AG04449 (cell line): ENCODE data around the gene STAT2.

Experiments used
- CTCF ChIA-PET: fragments of 350-600 bp; formaldehyde crosslinking; extraction: SDS; loops from one replicate; lab custom pipeline; 2021; ENCODE audit warnings: antibody characterized with exemption; lab: Yijun Ruan, JAX
- POLR2A ChIA-PET: fragments of 400-600, 350-600 bp; formaldehyde crosslinking; extraction: SDS; loops from one replicate; lab custom pipeline; 2020; ENCODE audit warnings: antibody characterized with exemption, inconsistent platforms; lab: Yijun Ruan, JAX
- DNase-seq: peaks from one replicate; pipeline ENCODE4 v3.0.0-alpha.2; 2010; ENCODE audit warnings: low read depth, low spot score
- H3K4me3 ChIP-seq: 2 replicates; pipeline ENCODE4 v1.5.1; 2011; ENCODE audit warnings: low read depth, mild to moderate bottlenecking, control low read depth, low read length
- CTCF ChIP-seq: IDR thresholded peaks from one replicate; pipeline ENCODE4 v1.5.1; 2011; ENCODE audit warnings: mild to moderate bottlenecking, moderate library complexity, low read length, control low read depth, inconsistent platforms; ENCODE audit not compliant: insufficient read depth; ENCODE audit errors: missing control alignments

The STAT2 gene

DNA sequence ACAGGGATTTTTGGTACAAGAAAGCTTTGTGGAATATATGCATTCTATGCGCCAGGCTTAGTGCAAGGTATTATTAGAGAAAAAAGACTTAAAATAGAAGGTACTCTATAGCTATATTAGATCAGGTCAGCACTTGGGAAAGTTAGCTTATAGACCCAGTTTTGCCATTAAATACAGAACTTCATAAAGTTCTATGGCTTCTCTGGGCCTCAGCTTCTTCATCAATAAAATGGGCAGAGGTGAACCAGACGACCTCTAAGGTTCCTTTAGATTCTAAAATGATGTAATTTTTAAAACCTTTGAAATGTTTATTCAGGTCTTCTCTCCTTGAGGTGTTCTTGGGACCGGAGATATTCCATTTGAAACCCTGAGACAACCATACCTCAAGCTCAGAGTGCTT, 51.2 kb downstream of the STAT2 start:
- no peak for TF ChIP-seq CTCF
- ChIA-PET POLR2A (interaction anchor here (0.6 kb wide), 1 partner anchor 51 kb away, joined by 3 read pairs; the partner anchor contains the start of gene STAT2), CTCF (interaction anchor here (0.8 to 1.9 kb wide), 8 partner anchors 15 to 155 kb away, joined by 3 to 10 read pairs (median 4); partner anchors contain the start of genes ANKRD52, COQ10A and SMARCC2)
- H3K4me3 ChIP-seq: no peak overlapping the region
- no peak for DNase-seq

DNA sequence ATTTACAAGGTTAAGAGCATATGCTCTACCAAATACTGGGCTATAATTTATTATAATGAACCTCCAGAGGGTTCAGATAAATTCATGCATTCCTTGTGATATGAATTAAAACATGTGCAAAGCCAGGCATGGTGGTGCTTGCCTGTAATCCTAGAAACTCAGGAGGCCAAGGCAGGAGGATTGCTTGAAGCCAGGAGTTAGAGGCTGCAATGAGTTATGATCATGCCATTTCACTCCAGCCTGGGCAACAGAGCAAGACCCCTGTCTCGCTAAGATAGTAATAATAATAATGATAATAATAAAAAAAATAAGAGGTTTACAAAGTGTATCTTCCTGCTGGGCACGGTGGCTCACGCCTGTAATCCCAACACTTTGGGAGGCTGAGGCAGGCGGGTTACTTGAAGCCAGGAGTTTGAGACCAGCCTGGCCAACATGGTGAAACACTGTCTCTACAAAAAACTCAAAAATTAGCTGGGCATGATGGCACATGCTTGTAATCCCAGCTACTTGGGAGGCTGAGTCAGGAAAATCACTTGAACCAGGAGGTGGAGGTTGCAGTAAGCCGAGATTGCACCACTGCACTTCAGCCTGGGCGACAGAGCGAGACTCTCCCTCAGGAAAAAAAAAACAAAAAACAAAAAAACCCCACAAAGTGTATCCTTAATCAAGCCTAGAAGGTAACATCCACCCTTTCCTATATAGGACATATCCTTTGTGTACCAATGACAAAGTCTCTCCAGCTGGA, 52.5 kb downstream of the STAT2 start:
- ChIA-PET POLR2A (no interaction called here), CTCF (interaction anchor here (1.0 to 1.9 kb wide), 5 partner anchors 18 to 157 kb away, joined by 3 to 10 read pairs (median 6); partner anchors contain the start of genes COQ10A and SMARCC2)
- no peak for DNase-seq
- no peak for TF ChIP-seq CTCF
- no peak overlapping the region for H3K4me3 ChIP-seq

DNA sequence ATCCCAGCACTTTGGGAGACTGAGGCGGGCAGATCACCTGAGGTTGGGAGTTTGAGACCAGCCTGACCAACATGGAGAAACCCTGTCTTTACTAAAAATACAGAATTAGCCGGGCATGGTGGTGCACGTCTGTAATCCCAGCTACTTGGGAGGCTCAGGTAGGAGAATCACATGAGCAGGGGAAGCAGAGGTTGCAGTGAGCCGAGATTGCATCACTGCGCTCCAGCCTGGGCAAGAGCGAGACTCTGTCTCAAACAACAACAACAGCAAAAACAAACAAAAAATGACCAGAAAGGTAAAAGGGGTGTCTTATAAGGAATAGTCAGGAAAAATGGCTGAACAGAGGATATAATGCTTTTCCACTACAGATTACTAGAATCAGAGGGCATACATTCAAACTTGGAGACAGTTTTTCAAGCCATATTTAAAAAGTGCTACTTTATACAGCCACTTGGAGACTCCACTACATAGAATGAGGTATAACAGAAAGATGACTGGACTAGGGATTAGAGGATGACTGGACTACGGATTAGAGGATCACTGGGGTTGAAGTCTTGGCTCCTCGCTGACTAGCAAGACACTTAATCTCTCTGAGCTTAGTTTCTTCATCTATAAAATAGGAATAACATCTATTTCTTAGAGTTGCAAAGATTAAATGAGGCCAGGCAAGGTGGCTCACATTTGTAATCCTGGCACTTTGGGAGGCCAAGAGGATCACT, 54.9 kb downstream of the STAT2 start:
- POLR2A ChIA-PET: no interaction called here
- H3K4me3 ChIP-seq: no peak overlapping the region
- DNase-seq: no peak
- CTCF ChIA-PET: interaction anchor here (0.7 to 1.5 kb wide), 5 partner anchors 9 to 159 kb away, joined by 3 to 5 read pairs (median 3); partner anchors contain the start of gene CNPY2
- no peak for TF ChIP-seq CTCF

- H3K4me3 ChIP-seq: no peak overlapping the region
- POLR2A ChIA-PET: no interaction called here
- TF ChIP-seq CTCF: no peak
- no peak for DNase-seq
- CTCF ChIA-PET: interaction anchor here (1.0 to 1.5 kb wide), 2 partner anchors 10 to 12 kb away, joined by 3 to 5 read pairs; no protein-coding TSS in a partner anchor
These were observed 55.6 kb downstream of the STAT2 start for GRCh38 chr12:56304276-56304675.

DNA sequence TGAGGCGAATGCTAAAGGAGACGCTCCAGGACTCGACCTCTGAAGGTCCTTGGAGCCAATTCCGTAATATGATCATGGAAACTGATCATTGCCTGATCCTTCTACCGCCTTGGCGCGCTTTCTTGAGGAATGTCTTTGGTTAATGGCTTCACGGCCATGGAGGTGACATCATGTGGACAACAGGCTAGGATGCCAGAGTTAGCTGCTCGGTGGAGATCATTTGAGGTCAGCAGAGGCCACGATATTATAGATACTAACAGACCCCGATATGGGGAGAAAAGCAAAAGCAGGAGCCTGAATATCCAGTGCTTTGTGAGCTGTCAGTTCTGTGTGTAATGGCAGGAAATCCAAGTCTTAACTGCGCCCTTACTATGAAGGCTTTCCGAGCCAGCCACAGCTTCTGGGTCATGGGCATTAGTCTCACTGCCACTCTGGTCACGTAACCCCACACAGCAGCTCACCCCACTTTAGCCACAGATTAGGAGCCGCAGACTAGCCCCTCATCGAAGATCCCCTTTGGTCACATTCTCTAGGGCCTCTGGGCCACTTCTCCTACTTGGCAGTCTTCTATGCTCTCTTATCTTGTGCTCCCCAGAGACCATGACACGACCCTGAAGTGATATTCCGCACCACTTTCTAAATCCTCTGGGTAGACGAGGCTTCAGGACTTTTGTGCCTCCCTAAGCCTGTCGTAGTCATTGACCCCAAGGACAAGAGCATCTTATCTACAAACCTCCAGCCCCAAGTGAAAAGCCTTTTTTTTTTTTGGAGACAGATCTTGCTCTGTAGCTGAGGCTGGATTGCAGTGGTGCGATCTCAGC, 59.1 kb downstream of the STAT2 start:
- no peak for TF ChIP-seq CTCF
- no peak for DNase-seq
- CTCF ChIA-PET: interaction anchor here (0.6 to 1.3 kb wide), 6 partner anchors 20 to 183 kb away, joined by 3 to 4 read pairs (median 3); partner anchors contain the start of gene ZC3H10
- POLR2A ChIA-PET: interaction anchor here (0.6 to 1.6 kb wide), 2 partner anchors 15 to 86 kb away, joined by 3 to 6 read pairs; partner anchors contain the start of gene CNPY2
- H3K4me3 ChIP-seq: peak overlapping the region; percentile 93
